HT1080 (cell line): ENCODE results near the gene UXS1. TPM values are rescaled to one million over a fixed set of nuclear protein-coding genes. Genes with fewer than 3 reads are reported as not detected.

Experiments
- DNase-seq: peaks from one replicate; pipeline ENCODE4 v3.0.0-alpha.2; 2015; ENCODE audit warnings: low read depth
- total RNA-seq: library from RNA; depleted of rRNA; stranded (reverse); fragments of >200 nt; shearing (Covaris generic); gene quantifications from 2 replicates; pipeline ENCODE4 v1.2.3, GENCODE V29; 2014

The UXS1 gene
- total RNA-seq, 1 experiment from 2014 or later, result 38.0 TPM

DNA sequence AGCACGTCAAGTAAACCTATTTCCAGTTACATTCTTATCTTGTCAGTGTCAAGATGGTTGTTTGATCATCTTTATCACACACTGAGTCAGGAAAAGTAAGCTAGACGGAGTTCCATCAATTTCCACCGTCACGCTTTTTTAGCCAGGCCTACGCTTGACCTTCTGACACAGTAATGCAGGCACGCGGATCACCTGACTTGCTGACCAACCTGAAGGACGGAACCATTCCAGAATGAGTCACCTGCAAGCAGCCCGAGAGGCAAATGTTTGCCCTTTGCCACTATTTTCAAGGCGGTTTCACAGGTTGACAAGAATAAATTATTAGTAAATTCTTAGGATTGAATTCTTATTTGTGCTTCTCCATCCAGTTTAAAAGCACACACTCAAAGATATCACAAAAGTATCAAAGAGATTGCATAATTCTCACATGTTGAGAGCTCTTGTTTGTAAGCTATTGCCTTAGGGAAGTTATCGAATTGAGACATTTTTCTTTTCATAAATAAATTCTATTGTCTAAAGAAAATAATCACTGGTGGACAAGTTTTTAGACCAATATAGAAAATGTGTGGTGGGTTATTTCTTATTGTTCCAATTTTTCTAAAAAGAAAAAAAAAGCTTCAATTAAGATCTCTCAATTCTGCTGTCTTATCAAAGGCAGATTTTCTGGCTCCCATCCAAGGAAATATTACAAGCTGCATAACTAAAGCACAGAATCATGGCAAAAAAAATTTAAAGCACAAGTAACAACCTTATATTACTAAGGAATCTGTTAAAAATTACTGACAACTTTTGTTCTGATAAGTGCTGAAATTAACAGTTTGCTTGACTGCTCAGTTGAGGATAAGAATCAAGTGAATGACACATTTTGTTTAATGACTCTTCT lies 31.9 kb downstream of the UXS1 start:
- DNase-seq, result no peak

DNA sequence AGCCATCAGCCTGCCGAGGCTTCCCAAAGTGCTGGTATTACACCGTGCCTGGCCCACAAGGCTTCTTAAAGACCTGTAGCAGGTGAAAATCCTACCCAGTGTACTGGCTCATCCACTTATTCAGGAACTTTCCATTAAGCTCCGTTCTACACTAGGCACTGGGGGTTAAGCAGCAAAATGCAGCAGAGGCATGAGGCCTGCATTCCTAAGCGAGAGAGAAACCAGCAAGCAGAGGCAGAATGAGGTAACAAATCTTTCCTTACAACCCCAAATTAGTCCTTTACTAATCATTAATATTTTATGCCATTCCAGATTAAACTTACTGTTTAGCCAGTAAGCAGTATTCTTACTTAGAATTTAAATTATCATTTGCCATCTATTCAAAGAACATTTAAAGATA lies 32.8 kb downstream of the UXS1 start:
- no peak for DNase-seq

- DNase-seq, result no peak
Measured at GRCh38 chr2:106160786-106161261, 33.3 kb downstream of the UXS1 start.

DNA sequence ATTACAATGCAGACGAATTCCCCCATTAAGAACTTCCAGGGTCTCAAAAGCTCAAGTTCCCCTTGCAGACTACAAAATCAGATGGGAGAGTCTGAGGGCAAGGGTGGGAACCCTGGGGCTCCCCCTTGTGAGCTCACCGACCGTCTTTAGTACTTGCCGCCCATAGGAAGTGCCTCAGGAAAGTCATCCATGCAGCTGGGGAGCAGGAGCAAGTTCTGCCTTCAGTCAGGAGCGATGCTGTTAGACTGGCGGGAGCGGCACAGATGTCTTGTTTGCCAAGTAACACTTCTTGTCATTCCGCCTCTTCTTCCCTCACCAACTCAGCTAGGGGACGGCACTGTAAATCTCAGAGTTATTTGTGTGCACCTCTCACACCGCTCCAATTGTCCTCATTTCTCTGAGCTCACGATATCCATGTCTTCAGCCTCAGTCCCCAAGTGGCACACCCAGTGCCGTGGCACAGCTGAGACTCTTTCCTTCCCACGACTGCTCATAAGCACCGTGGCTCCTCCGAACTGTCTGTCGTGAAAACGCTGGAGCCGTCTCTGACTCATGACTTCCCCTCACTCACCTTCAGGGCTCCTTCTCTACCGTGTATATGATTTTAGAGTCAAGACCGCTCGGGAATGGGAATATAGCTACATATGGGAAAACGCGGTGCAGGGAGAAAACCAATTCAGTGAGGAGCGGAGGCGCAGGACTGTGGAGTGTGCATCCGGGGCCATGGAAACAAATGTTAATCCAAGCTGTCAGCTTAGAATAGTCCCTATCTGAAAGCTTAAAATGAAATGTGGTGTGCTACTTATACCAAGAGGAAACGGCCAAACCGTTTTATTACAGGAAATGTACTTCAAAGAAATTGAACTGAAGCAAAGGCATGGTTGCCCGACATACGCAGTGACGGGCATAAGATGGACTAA lies 34.0 kb downstream of the UXS1 start:
- DNase-seq, result no peak

DNA sequence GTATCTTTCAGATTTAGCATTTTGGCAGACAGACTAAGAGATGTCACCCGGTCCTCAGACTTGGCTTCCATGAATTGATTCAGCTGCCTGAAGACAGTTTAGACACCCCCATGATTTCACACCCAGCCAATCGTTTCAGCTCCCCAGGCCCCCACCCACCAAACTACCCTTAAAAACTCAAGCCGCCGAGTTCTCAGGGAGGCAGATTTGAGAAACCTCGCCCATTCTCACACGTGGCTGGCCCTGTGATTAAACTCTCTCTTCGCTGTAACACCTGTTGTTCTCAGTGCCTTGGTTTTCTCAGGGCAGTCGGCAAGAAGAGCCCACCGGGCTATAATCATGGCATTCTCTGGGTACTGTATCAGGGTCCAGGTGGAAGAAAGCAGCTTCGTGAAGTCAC lies 35.2 kb downstream of the UXS1 start:
- no peak for DNase-seq

DNA sequence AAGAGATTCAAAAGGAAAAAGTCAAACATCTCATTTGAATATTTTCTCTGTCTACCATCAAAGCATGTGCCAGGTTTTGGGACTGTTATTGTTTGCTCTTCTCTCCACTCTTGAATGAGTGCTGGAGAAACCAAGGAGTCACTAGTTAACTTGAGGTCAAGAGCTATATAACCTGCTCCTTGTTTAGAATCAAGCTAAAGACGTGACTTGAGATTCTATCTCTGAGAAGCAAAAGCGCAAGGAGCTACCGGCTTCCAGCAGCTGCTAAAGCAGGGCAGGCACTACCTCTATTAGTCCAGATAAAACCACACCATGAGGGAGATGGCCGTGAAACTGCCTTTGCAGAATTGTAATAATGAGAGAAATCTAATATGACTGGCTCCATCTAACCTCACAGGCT lies 36.0 kb downstream of the UXS1 start:
- no peak for DNase-seq

GRCh38 chr2:106157416-106157815 lies 36.7 kb downstream of the UXS1 start:
- DNase-seq, result no peak

- peak; percentile 50 for DNase-seq
Measured at GRCh38 chr2:106156305-106157296, 37.5 kb downstream of the UXS1 start.

DNA sequence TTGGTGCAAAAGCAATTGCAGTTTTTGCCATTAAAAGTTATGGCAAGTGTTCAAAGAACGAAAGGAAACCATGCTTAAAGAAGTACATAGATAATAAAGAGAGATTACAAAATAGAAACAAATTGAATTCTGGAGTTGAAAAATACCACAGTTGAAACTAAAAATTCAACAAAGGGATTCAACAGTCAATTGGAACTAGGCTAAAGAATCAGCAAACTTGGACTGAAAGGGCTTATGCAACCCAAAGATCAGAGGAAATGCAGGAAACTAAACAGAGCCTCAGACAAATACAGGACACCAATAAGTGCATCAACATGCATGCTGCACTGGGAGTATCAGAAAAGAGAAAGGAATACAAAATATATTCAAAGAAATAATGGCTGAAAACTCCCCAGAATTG lies 40.3 kb downstream of the UXS1 start:
- no peak for DNase-seq

DNA sequence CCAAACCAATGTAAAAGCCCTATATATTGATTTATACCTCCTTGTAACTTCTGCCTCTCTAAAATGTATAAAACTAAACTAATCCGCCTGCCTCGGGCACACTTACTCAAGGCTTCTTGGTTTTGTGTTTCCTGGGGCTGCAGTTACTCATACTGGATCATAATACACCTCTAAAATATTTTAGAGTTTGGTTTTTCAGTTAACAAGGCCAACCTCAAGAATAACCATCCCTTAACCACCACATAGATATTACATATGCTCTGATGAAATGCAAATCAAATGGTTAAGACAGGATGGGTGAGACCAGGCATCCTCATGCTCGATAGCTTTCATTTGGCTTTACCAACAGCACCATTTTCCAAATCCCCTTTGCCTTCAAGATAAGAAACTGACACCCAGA lies 46.4 kb downstream of the UXS1 start:
- DNase-seq, result peak; percentile 20

GRCh38 chr2:106147159-106147558 lies 46.9 kb downstream of the UXS1 start:
- DNase-seq, result peak; percentile 58

DNA sequence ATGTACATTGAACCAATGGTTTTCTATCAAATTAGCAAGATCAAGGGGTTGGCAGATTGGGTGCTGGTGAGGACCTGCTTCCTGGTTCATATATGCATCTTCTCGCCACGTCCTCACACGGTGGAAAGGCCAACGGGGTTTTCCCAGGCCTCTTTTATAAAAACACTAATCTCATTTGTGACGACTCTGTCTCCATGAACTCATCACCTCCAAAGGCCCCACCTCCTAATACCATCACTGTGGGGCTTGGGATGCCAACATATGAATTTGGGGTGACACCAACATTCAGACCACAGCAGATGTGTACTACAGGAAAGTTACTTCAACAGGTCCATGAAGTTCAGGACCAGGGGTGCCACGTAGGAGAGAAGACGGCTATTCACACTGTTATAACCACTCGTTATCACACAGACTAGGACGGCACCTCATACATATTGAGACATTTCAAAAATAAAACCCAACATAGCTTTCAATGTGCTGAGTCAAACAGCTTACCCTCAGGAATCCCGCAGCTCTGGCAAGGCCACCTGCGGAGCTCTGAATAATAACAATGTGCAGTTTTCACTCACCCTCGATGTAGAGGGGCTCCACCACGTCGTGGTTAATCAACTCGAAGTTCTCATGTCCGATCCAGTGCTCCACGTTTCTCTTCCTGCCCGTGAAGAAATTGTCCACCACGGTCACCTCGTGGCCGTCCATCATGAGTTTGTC lies 49.3 kb downstream of the UXS1 start:
- DNase-seq, result no peak

DNA sequence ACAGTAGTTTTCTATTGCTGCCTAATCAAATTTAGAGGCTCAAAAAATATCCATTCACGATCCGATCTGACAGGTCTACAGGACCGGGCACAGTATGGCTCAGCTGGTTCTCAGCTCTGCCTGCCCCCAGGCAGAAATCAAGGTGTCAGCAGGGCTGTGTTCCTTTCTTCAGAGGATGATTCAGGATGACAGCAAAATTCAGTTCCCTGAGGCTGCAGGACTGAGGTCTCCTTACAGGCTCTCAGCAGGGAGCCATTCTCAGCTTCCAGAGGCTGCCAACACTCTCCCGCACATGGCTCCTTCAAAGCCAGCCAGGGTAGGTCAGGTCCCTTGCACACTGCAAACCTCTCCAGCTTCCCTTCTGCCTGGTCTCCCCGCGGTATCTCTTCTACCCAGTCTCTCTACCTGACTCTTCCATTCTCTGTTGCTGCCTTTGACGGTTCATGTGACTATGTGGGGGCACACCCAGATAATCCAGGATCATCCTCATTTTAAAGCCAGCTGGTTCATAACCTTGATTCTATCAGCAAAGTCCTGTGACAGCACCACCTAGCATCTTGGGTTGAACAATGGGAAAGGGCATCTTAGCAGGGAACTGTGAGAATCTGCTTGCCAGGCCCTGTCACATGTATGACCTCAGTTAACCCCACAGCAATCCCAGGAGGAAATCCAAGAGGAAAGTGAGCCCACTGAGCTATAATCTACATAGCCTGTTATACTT lies 50.4 kb downstream of the UXS1 start:
- no peak for DNase-seq

GRCh38 chr2:106142683-106143082 lies 51.4 kb downstream of the UXS1 start:
- no peak for DNase-seq

GRCh38 chr2:106140913-106141312 lies 53.2 kb downstream of the UXS1 start:
- no peak for DNase-seq

- DNase-seq, result no peak
Measured at GRCh38 chr2:106140113-106140512, 54.0 kb downstream of the UXS1 start.

DNA sequence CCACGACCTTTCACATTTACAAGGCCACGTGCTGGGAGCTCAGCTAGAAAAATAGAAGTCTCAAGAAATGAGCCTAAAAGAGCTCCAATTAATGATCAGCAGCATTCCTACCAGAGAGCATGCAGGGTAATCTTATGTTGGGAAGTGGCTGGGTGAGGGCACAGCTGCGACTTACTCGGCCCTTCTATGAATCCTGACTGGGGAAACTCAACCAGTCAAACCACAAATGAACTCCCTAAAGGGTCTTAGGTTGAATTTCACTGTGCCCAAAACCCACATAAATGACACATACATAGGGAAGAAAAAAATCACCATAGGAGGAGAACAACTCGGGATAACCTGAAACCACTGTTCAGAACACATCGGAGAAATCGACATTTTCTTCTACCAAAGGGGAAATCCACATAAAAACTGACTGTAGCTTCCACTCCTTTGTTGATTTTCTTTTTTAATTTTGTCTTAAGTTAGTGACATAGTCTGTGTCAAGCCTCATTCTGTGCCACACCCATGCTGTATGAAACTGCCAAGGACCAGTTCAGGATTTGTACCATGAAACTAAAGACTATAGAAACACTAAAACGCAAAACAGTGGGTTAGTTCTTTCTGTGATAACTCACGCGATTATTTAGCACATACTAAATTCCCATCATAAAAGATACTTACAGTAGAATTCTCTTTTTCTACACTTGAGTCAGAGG lies 54.7 kb downstream of the UXS1 start:
- no peak for DNase-seq

DNA sequence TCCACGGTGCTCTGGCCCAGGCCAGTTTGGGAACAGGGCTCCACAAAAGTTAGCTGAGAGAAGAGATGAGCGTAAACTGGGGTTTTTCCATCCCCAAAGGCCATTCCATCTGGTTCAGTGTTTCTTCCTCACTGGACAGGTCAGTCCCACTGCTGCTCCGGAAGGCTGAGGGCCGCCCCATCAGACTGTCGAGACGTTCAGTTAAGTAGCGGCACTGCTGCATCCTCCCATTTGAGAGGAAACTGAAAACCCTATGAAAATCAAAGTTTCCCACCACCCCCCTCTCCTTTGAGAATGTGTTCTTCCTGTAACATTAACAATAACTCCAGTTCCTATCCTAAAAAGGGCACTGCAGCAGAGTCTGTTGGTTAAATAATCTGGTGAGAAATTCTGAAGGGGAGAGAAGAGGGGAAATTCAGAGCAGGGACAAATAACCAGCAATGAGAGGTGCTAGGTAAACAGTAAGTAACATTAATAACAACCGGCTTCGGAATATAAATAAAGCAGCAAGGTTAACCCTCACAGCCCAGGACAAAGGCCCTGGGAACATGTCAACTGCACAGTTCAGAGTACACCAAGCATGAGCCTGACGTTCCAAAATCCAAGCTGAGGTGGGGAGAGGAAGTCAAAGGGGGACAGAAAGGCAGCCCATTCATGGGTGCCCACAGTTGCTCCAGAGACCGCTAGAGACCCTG lies 55.4 kb downstream of the UXS1 start:
- DNase-seq, result no peak
